Mesenchymal stem cell (in vitro differentiated cells and primary cell): ENCODE results near the gene FGF14.

Experiments
- DNase-seq: peaks from one replicate; pipeline ENCODE4 v3.0.0-alpha.2; 2013
- H2AFZ ChIP-seq: one replicate; pipeline ENCODE4 v1.6.1; 2013; ENCODE audit warnings: low read depth, mild to moderate bottlenecking, control low read depth, inconsistent platforms, low read length, moderate library complexity
- H2AK5ac ChIP-seq: 2 replicates; pipeline ENCODE4 v1.6.1; 2013; ENCODE audit warnings: low read length, moderate library complexity, mild to moderate bottlenecking, inconsistent platforms; ENCODE audit not compliant: severe bottlenecking
- H2BK120ac ChIP-seq: one replicate; pipeline ENCODE4 v1.6.1; 2013; ENCODE audit warnings: low read depth, mild to moderate bottlenecking, inconsistent platforms, low read length, moderate library complexity
- H2BK12ac ChIP-seq, 2 experiments: one replicate each; pipeline ENCODE4 v1.6.1; 2013; ENCODE audit warnings: inconsistent platforms in 2 of 2, low read length in 2 of 2, mild to moderate bottlenecking in 2 of 2, moderate library complexity in 2 of 2, control low read depth in 1 of 2
- H2BK15ac ChIP-seq: one replicate; pipeline ENCODE4 v1.6.1; 2013; ENCODE audit warnings: mild to moderate bottlenecking, low read depth, inconsistent platforms; ENCODE audit not compliant: poor library complexity, severe bottlenecking
- H2BK5ac ChIP-seq: 2 replicates; pipeline ENCODE4 v1.6.1; 2013; ENCODE audit warnings: low read depth, mild to moderate bottlenecking, low read length, control low read depth, inconsistent platforms; ENCODE audit not compliant: poor library complexity, severe bottlenecking
- H3K14ac ChIP-seq, 2 experiments: one replicate each; pipeline ENCODE4 v1.6.1; 2013; ENCODE audit warnings: inconsistent platforms in 2 of 2, low read length in 2 of 2, control low read depth in 1 of 2, mild to moderate bottlenecking in 1 of 2, moderate library complexity in 1 of 2
- H3K18ac ChIP-seq, 2 experiments: one replicate each; pipeline ENCODE4 v1.6.1; 2013; ENCODE audit warnings: inconsistent platforms in 2 of 2, low read length in 2 of 2, control low read depth in 1 of 2, low read depth in 1 of 2, mild to moderate bottlenecking in 1 of 2
- H3K23ac ChIP-seq, 2 experiments: one replicate each; pipeline ENCODE4 v1.6.1; 2013; ENCODE audit warnings: inconsistent platforms in 2 of 2, low read length in 2 of 2, mild to moderate bottlenecking in 2 of 2, moderate library complexity in 2 of 2, control low read depth in 1 of 2
- H3K27ac ChIP-seq: 2 replicates; pipeline ENCODE4 v1.5.1; 2013; ENCODE audit warnings: mild to moderate bottlenecking, moderate library complexity, low read length, control low read depth, inconsistent platforms; ENCODE audit not compliant: poor library complexity, severe bottlenecking
- H3K27me3 ChIP-seq, 2 experiments: 2 replicates each; pipeline versions ENCODE4 v1.6.1 to v1.7.0; 2013; ENCODE audit warnings: low read length in 2 of 2, mild to moderate bottlenecking in 2 of 2, moderate library complexity in 2 of 2, control low read depth in 1 of 2, inconsistent platforms in 1 of 2; ENCODE audit not compliant: control insufficient read depth in 1 of 2, insufficient read depth in 1 of 2
- H3K36me3 ChIP-seq, 2 experiments: 2 replicates each; pipeline versions ENCODE4 v1.6.1 to v1.7.0; 2013; ENCODE audit warnings: low read length in 2 of 2, control low read depth in 1 of 2, inconsistent platforms in 1 of 2, low read depth in 1 of 2, mild to moderate bottlenecking in 1 of 2; ENCODE audit not compliant: insufficient read depth in 2 of 2, control insufficient read depth in 1 of 2
- H3K4ac ChIP-seq, 2 experiments: one replicate each; pipeline ENCODE4 v1.6.1; 2013; ENCODE audit warnings: inconsistent platforms in 2 of 2, low read length in 2 of 2, mild to moderate bottlenecking in 2 of 2, moderate library complexity in 2 of 2, control low read depth in 1 of 2, low read depth in 1 of 2
- H3K4me1 ChIP-seq: 2 replicates; pipeline ENCODE4 v1.6.1; 2013; ENCODE audit warnings: low read depth, low read length, control low read depth; ENCODE audit not compliant: control insufficient read depth, insufficient read depth
- H3K4me2 ChIP-seq: 2 replicates; pipeline ENCODE4 v1.6.1; 2013; ENCODE audit warnings: low read length, mild to moderate bottlenecking, inconsistent platforms; ENCODE audit not compliant: poor library complexity, severe bottlenecking
- H3K4me3 ChIP-seq, 2 experiments: 2 replicates each; pipeline versions ENCODE4 v1.5.1 to v1.7.0; 2013; ENCODE audit warnings: low read length in 2 of 2, mild to moderate bottlenecking in 2 of 2, control low read depth in 1 of 2, low read depth in 1 of 2; ENCODE audit not compliant: insufficient read depth in 1 of 2
- H3K79me1 ChIP-seq: replicated peaks from 2 replicates; pipeline ENCODE4 v1.6.1; 2013; ENCODE audit warnings: mild to moderate bottlenecking, control low read depth, low read length, inconsistent platforms; ENCODE audit not compliant: poor library complexity, severe bottlenecking
- H3K9ac ChIP-seq: 2 replicates; pipeline ENCODE4 v1.7.0; 2013; ENCODE audit warnings: mild to moderate bottlenecking, low read length, moderate library complexity
- H3K9me3 ChIP-seq: 2 replicates; pipeline ENCODE4 v1.7.0; 2013; ENCODE audit warnings: mild to moderate bottlenecking, low read length; ENCODE audit not compliant: control insufficient read depth
- H4K8ac ChIP-seq: one replicate; pipeline ENCODE4 v1.6.1; 2013; ENCODE audit warnings: inconsistent platforms, mild to moderate bottlenecking, low read length, moderate library complexity
- H4K91ac ChIP-seq: one replicate; pipeline ENCODE4 v1.6.1; 2013; ENCODE audit warnings: mild to moderate bottlenecking, low read length, inconsistent platforms
- WGBS: methylation state at CpG from one replicate; pipeline ENCODE4 v1.1.7; 2013; ENCODE audit warnings: mixed read lengths; 5-methylcytosine and 5-hydroxymethylcytosine counted together

FGF14 gene

GRCh38 chr13:101915755-101916107, 486.1 kb downstream of the FGF14 start:
- Histone ChIP-seq H3K14ac (no peak overlapping the region), H2BK120ac (no peak overlapping the region), H3K9me3 (no peaks in the 10 kb centered on the region), H3K27me3 (peaks cover 46 to 60% of the 10 kb centered on the region in 2 experiments), H3K23ac (no peak overlapping the region), H3K4me2 (peak overlapping the region; percentile 17), H4K91ac (no peak overlapping the region), H3K79me1 (no peaks in the 10 kb centered on the region), H3K4me3 (no peak overlapping the region), H3K4me1 (peaks cover 13% of the 10 kb centered on the region), H3K4ac (no peak overlapping the region), H2AK5ac (no peak overlapping the region), H3K18ac (no peak overlapping the region), H4K8ac (no peak overlapping the region), H2BK12ac (no peak overlapping the region), H2AFZ (no peak overlapping the region), H2BK5ac (no peak overlapping the region), H3K27ac (no peak overlapping the region), H2BK15ac (no peak overlapping the region), H3K9ac (no peak overlapping the region), H3K36me3 (no peaks in the 10 kb centered on the region)
- no peak for DNase-seq
- 8% methylated on average over 13 of the region's 13 CpGs for WGBS

DNA sequence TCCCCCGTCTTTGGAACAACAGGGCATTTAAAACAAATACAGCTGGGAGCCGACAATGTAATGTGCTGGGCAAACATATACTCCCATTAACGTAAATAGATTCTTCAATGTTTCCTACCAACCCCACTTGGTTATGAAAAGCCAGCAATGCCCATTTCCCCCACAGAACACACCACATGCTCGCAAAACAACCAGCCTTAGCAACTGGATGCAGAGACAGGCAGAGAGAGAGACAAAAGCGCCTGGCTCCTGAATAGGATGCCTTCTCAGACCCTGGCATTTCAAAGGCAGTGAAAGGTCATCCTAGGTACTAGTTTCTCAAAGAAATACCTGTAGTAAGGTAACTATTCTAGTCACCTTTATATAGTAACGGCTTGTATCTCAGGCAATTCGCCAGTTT, 486.5 kb downstream of the FGF14 start:
- H3K14ac ChIP-seq: no peak overlapping the region
- no peak overlapping the region for H3K4me3 ChIP-seq
- H2AK5ac ChIP-seq: no peak overlapping the region

DNA sequence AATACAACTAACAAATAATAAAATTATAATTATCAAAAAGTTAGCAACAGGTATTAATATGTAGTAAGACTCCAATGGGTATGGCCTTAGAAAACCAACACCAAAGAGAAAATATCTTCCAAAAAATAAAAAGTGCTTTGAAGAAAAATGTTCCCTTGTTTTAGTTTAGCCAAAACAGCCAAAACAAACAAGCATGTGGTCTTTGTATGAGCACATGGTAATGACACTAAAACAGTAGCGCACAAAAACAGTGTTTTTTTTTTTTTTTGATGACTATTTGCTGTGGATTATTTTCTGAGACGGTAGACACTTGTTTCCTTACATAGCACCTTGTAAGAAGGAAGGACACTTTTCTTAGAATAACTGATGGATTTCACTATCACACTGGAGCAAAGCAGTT, 490.1 kb downstream of the FGF14 start:
- Histone ChIP-seq H4K8ac (no peak overlapping the region), H2BK5ac (no peak overlapping the region), H4K91ac (no peak overlapping the region), H3K9ac (no peak overlapping the region), H3K4ac (no peak overlapping the region), H3K9me3 (no peaks in the 10 kb centered on the region), H2AFZ (no peak overlapping the region), H3K4me2 (no peak overlapping the region), H3K4me3 (no peak overlapping the region), H2AK5ac (no peak overlapping the region), H3K27me3 (peaks cover 14 to 23% of the 10 kb centered on the region in 2 experiments), H2BK120ac (no peak overlapping the region), H3K79me1 (no peaks in the 10 kb centered on the region), H3K18ac (no peak overlapping the region), H2BK12ac (no peak overlapping the region), H3K4me1 (peaks cover 9% of the 10 kb centered on the region), H3K14ac (no peak overlapping the region), H3K27ac (no peak overlapping the region), H2BK15ac (no peak overlapping the region), H3K23ac (no peak overlapping the region), H3K36me3 (no peaks in the 10 kb centered on the region)
- no peak for DNase-seq
- no CpG with 5 or more reads among the region's 2 CpGs for WGBS

More for the DNA sequence above, 486.5 kb downstream of the FGF14 start:
- H2AFZ ChIP-seq: no peak overlapping the region
- no peaks in the 10 kb centered on the region for H3K36me3 ChIP-seq
- H2BK15ac ChIP-seq: no peak overlapping the region
- no peak overlapping the region for H2BK120ac ChIP-seq
- no peak overlapping the region for H3K23ac ChIP-seq
- WGBS: 31% methylated on average over 6 of the region's 7 CpGs
- peaks cover 13% of the 10 kb centered on the region for H3K4me1 ChIP-seq
- H3K27ac ChIP-seq: no peak overlapping the region
- H3K4me2 ChIP-seq: no peak overlapping the region
- no peak overlapping the region for H2BK5ac ChIP-seq
- H4K91ac ChIP-seq: no peak overlapping the region
- H2BK12ac ChIP-seq: no peak overlapping the region
- H3K4ac ChIP-seq: no peak overlapping the region
- no peak overlapping the region for H3K9ac ChIP-seq
- no peak overlapping the region for H4K8ac ChIP-seq
- H3K79me1 ChIP-seq: no peaks in the 10 kb centered on the region
- DNase-seq: no peak
- H3K18ac ChIP-seq: no peak overlapping the region
- no peaks in the 10 kb centered on the region for H3K9me3 ChIP-seq
- peaks cover 45 to 56% of the 10 kb centered on the region in 2 experiments for H3K27me3 ChIP-seq

DNA sequence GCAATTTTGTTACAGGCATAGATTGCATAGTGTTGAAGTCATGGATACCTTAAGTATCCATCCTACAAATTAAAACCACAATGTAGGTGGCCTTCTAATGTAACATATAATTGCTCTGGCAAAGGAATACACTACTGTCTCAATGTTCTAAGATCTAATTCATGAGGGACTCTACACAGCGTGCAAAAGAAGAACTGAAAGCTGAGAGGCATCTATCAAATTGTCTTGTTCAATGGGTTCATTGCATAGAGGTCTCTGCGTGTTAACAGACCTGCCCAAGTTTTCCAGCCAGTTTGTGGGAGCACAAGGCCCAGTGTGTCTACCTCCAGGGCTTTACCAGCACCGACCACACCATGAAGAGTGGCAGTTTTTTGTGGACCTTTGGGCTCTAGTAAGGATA, 498.0 kb downstream of the FGF14 start:
- Histone ChIP-seq H2BK15ac (no peak overlapping the region), H3K79me1 (no peaks in the 10 kb centered on the region), H2AK5ac (no peak overlapping the region), H3K9me3 (no peaks in the 10 kb centered on the region), H3K27ac (no peak overlapping the region), H4K8ac (no peak overlapping the region), H3K14ac (no peak overlapping the region), H3K9ac (no peak overlapping the region), H3K4me1 (no peaks in the 10 kb centered on the region), H3K4me3 (no peak overlapping the region), H3K4me2 (no peak overlapping the region), H3K18ac (no peak overlapping the region), H3K36me3 (no peaks in the 10 kb centered on the region), H2AFZ (no peak overlapping the region), H3K27me3 (no peaks in the 10 kb centered on the region), H4K91ac (no peak overlapping the region), H3K23ac (no peak overlapping the region), H2BK120ac (no peak overlapping the region), H3K4ac (no peak overlapping the region), H2BK12ac (no peak overlapping the region), H2BK5ac (no peak overlapping the region)
- DNase-seq: no peak
- WGBS: 52% methylated on average over 3 of the region's 3 CpGs
